Lower leg skin (tissue), 4 donors: Measurements from ENCODE around the gene OR2J1. TPM values are rescaled to one million over a fixed set of nuclear protein-coding genes. Genes with fewer than 3 reads are reported as not detected.

Experiments used
- DNase-seq, 2 donors: peaks; one replicate each; pipeline ENCODE4 v3.0.0-alpha.2; 2019; ENCODE audit warnings: low spot score in 2 of 2
- H3K4me3 ChIP-seq: fragments of 200-600 bp; sonication (generic); 2 replicates; pipeline ENCODE4 v1.5.1; 2017; ENCODE audit warnings: mild to moderate bottlenecking, low read depth; ENCODE audit not compliant: poor library complexity, severe bottlenecking
- CTCF ChIP-seq, 3 donors: fragments of 450-650 bp; IDR thresholded peaks; one replicate each; pipeline ENCODE4 v1.5.1; 2016; ENCODE audit warnings: antibody characterized with exemption in 3 of 3, mild to moderate bottlenecking in 3 of 3, moderate library complexity in 2 of 3
- POLR2A ChIP-seq, 2 donors: fragments of 450-650 bp; IDR thresholded peaks; one replicate each; pipeline ENCODE4 v1.6.1; 2016 to 2017; ENCODE audit warnings: antibody characterized with exemption in 2 of 2, mild to moderate bottlenecking in 1 of 2, moderate library complexity in 1 of 2
- WGBS, 2 donors: methylation state at CpG; one replicate each; pipeline ENCODE4 v1.1.5; 2018; 5-methylcytosine and 5-hydroxymethylcytosine counted together
- intact Hi-C: fragments of 100-400 bp; cut with DNase I; formaldehyde crosslinking; loops from one replicate; pipeline ENCODE4 v1.15.0; 2023; ENCODE audit warnings: low total_unique reads
- total RNA-seq, 4 donors: library from RNA; depleted of rRNA; stranded (reverse); fragments of >200 nt; gene quantifications; one replicate each; pipeline ENCODE4 v1.1.0, GENCODE V29; 2016

OR2J1 gene
- total RNA-seq, 4 donors from 2014 or later, result not detected

GRCh38 chr6:29129326-29130012 is 30.2 kb downstream of the OR2J1 start:
- WGBS, 2 donors, result 63% methylated on average over 15 of the region's 15 CpGs
- no peak for TF ChIP-seq POLR2A (IDR thresholded peaks at IDR 0.05)
- TF ChIP-seq CTCF (IDR thresholded peaks at IDR 0.05), result no peak
- intact Hi-C loops, result loop anchor here (5.0 kb wide), 1 partner anchor 1692 kb away; no protein-coding TSS in a partner anchor
- no peak overlapping the region for H3K4me3 ChIP-seq
- no peak for DNase-seq

GRCh38 chr6:29130644-29131043 is 31.4 kb downstream of the OR2J1 start:
- H3K4me3 ChIP-seq, result no peak overlapping the region
- TF ChIP-seq POLR2A (IDR thresholded peaks at IDR 0.05) (no peak), CTCF (IDR thresholded peaks at IDR 0.05) (no peak)
- intact Hi-C loops, result no loop called here
- WGBS, 2 donors, result 63 to 75% methylated on average over 4 of the region's 4 CpGs
- DNase-seq, result no peak

GRCh38 chr6:29131691-29132090 is 32.4 kb downstream of the OR2J1 start:
- no peak overlapping the region for H3K4me3 ChIP-seq
- DNase-seq, result no peak
- 74 to 85% methylated on average over 2 of the region's 2 CpGs for WGBS, 2 donors
- intact Hi-C loops, result no loop called here
- no peak for TF ChIP-seq CTCF (IDR thresholded peaks at IDR 0.05)
- no peak for TF ChIP-seq POLR2A (IDR thresholded peaks at IDR 0.05)

GRCh38 chr6:29137724-29138123 is 38.4 kb downstream of the OR2J1 start:
- no peak overlapping the region for H3K4me3 ChIP-seq
- no peak for DNase-seq
- intact Hi-C loops, result no loop called here
- 86 to 89% methylated on average over 4 of the region's 4 CpGs for WGBS, 2 donors
- no peak for TF ChIP-seq CTCF (IDR thresholded peaks at IDR 0.05)
- TF ChIP-seq POLR2A (IDR thresholded peaks at IDR 0.05), result no peak

GRCh38 chr6:29141606-29142005 is 42.3 kb downstream of the OR2J1 start:
- H3K4me3 ChIP-seq, result no peak overlapping the region
- no peak for TF ChIP-seq CTCF (IDR thresholded peaks at IDR 0.05)
- TF ChIP-seq POLR2A (IDR thresholded peaks at IDR 0.05), result no peak
- no peak for DNase-seq
- WGBS, 2 donors, result 90 to 95% methylated on average over 1 of the region's 1 CpG
- intact Hi-C loops, result no loop called here

GRCh38 chr6:29142309-29142708 is 43.0 kb downstream of the OR2J1 start:
- DNase-seq, result no peak
- TF ChIP-seq POLR2A (IDR thresholded peaks at IDR 0.05) (no peak), CTCF (IDR thresholded peaks at IDR 0.05) (no peak)
- no peak overlapping the region for H3K4me3 ChIP-seq
- intact Hi-C loops, result no loop called here
